PFSK-1 (cell line): ENCODE results near the gene MYT1.

Source experiments
- FOXP2 ChIP-seq: optimal IDR thresholded peaks from 2 replicates; pipeline ENCODE3; 2011; ENCODE audit warnings: borderline replicate concordance, control low read depth, inconsistent platforms; ENCODE audit not compliant: insufficient read depth; ENCODE audit errors: extremely low read length, extremely low read depth
- POLR2AphosphoS5 ChIP-seq: IDR thresholded peaks from 2 replicates; pipeline ENCODE4 v1.6.1; 2012; ENCODE audit warnings: low read depth, mild to moderate bottlenecking, control low read depth, low read length, moderate library complexity
- REST ChIP-seq, 2 experiments: IDR thresholded peaks; 2 replicates each; pipeline versions ENCODE4 v1.6.1 to v1.8.0; 2011 to 2012; ENCODE audit warnings: low read depth in 2 of 2, low read length in 2 of 2, control low read depth in 1 of 2, inconsistent platforms in 1 of 2, mild to moderate bottlenecking in 1 of 2, moderate library complexity in 1 of 2; ENCODE audit not compliant: insufficient read depth in 1 of 2
- TAF1 ChIP-seq: IDR thresholded peaks from 2 replicates; pipeline ENCODE4 v1.6.1; 2012; ENCODE audit warnings: low read length, control low read depth, borderline replicate concordance; ENCODE audit not compliant: insufficient read depth

DNA sequence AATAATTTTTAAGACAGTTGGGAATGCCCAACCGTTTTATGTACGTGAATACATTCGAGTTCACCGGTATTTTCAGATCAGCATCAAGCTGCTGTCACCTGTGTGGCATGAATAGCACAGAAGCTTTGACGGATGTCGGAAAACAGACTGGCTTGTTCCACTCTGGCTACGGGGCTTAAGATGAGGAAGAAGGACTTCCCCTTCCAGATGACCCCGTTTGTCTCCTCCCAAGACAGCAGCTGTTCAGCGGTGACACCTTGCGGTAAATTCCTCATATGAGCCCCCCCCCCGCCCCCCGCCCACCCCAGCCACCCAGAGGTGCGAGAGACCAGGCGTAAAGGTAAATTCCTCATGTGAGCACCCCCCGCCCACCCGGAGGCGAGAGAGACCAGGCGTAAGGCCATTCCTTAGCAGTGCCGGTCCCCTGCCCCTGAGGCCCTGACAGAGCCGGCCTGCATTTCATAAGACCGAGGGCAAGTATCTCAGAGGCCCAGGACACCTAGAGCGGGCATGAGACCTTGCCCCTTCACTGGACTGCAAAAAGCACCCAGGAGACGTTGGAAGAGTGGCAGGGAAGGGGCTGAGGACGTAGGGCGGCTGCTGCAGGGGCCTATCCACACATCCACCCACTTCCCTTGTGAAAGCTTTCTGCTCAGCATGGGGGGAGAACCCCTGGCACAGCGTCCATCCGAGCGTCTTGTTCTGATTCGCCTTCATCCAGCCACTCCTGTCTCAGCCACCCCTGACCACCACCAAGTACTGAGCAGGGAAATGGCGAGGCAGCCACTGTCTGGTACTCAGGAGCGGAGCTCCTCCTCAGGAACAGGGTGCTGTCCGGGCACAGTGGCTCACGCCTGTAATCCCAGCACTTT, 84.0 kb downstream of the MYT1 start:
- TF ChIP-seq REST (IDR thresholded peaks at IDR 0.05; ENCODE audit: insufficient read depth in 1 of 2, low read depth in 2 of 2, low read length in 2 of 2) (no peak), POLR2AphosphoS5 (no peak), TAF1 (no peak), FOXP2 (no peak)
